ENCODE results near the gene CDH6. TPM values are rescaled to one million over a fixed set of nuclear protein-coding genes. Genes with fewer than 3 reads are reported as not detected.

The CDH6 gene
- total and polyA plus RNA-seq, 2 of the 4 experiments (the other 2 are of a cell fraction): 72.2 to 232 TPM

- no peak overlapping the region for H2BK15ac ChIP-seq (ENCODE audit: low read depth, low read length)
- intact Hi-C loops (cut with micrococcal nuclease): no loop called here
- ATAC-seq (ENCODE audit: low read depth): no peak
- H3K27ac ChIP-seq (ENCODE audit: insufficient read depth, low read length): no peak overlapping the region
- no peak overlapping the region for H2AFZ ChIP-seq (replicated peaks; ENCODE audit: low read length, poor library complexity)
- H4K5ac ChIP-seq (ENCODE audit: low read depth, low read length): no peak overlapping the region
- H3K4me1 ChIP-seq (ENCODE audit: control insufficient read depth, insufficient read depth, low read length): peaks cover 2% of the 10 kb centered on the region; the same call in 1 of the 2 replicates
- dilution Hi-C loops (cut with HindIII; ENCODE audit: low sequenced_read_pairs, unreplicated experiment): no loop called here
- no peaks in the 10 kb centered on the region for H4K20me1 ChIP-seq (ENCODE audit: insufficient read depth, low read length)
- H3K9ac ChIP-seq (ENCODE audit: low read depth, low read length): no peak overlapping the region
- no peaks in the 10 kb centered on the region for H3K27me3 ChIP-seq (ENCODE audit: control insufficient read depth, insufficient read depth, low read length)
- ChIA-PET CTCF (no interaction called here), POLR2A (ENCODE audit: unreplicated experiment) (no interaction called here)
- no peak overlapping the region for H3K4ac ChIP-seq (ENCODE audit: low read depth, low read length)
- H3K79me1 ChIP-seq (ENCODE audit: low read depth in 1 of 2, low read length in 2 of 2): no peaks in the 10 kb centered on the region
- no peak overlapping the region for H2BK5ac ChIP-seq (ENCODE audit: low read depth, low read length, poor library complexity, severe bottlenecking)
- no peaks in the 10 kb centered on the region for H3K36me3 ChIP-seq (ENCODE audit: control insufficient read depth, insufficient read depth, low read length)
- no peak overlapping the region for H3K4me2 ChIP-seq (ENCODE audit: low read depth, low read length)
- H2AK9ac ChIP-seq (replicated peaks; ENCODE audit: low read depth, low read length, poor library complexity): no peak overlapping the region
- H2BK20ac ChIP-seq (ENCODE audit: low read depth, low read length): no peak overlapping the region
- H3K4me3 ChIP-seq (ENCODE audit: insufficient read depth, low read depth, low read length): no peak overlapping the region
- no TSS peak for BruUV-seq (replicated peaks)
- no peak overlapping the region for H3K14ac ChIP-seq (replicated peaks; ENCODE audit: low read depth, low read length)
- H3K18ac ChIP-seq (ENCODE audit: low read depth, low read length): no peak overlapping the region
- no peak for TF ChIP-seq MAZ (IDR thresholded peaks at IDR 0.05; ENCODE audit: borderline replicate concordance, low read depth, low read length)
- no peak for TF ChIP-seq SMC3 (IDR thresholded peaks at IDR 0.05; ENCODE audit: low read depth, low read length)
- no peak for TF ChIP-seq CHD1 (IDR thresholded peaks at IDR 0.05; ENCODE audit: low read depth, low read length)
- TF ChIP-seq RCOR1 (IDR thresholded peaks at IDR 0.05; ENCODE audit: insufficient replicate concordance, low read length): no peak
- TF ChIP-seq RAD21 (IDR thresholded peaks at IDR 0.05; ENCODE audit: low read length): no peak
- no peak overlapping the region for H2AK5ac ChIP-seq (ENCODE audit: low read depth, low read length)
- no peak overlapping the region for H3K23ac ChIP-seq (ENCODE audit: low read depth, low read length)
- no peak overlapping the region for H4K8ac ChIP-seq (ENCODE audit: low read depth in 2 of 2, low read length in 2 of 2)
- no peak overlapping the region for H2BK120ac ChIP-seq (ENCODE audit: low read depth, low read length)
- DNase-seq: no peak
- no peak overlapping the region for H3K56ac ChIP-seq (ENCODE audit: extremely low read depth, insufficient read depth, low read length)
- no peak overlapping the region for H4K91ac ChIP-seq (ENCODE audit: insufficient read depth, low read depth, low read length)
- peaks cover 3% of the 10 kb centered on the region; the same call in 1 of the 2 replicates for H3K9me3 ChIP-seq (ENCODE audit: control insufficient read depth, insufficient read depth, low read length)
- H3K9me1 ChIP-seq (ENCODE audit: insufficient read depth, low read length): no peaks in the 10 kb centered on the region
- in situ Hi-C loops (cut with MboI; ENCODE audit: low sequenced_read_pairs): no loop called here
- WGBS, 2 experiments (ENCODE audit: extremely low coverage in 2 of 2, insufficient read length in 1 of 2): 100% methylated on average over 1 of the region's 3 CpGs; no CpG with 5 or more reads in 1 of the 2 experiments
These were observed 161.9 kb downstream of the CDH6 start for GRCh38 chr5:31355337-31355736.

Data from IMR-90 (cell line).